ENCODE measurements around the gene CLDN14.

CLDN14 gene

DNA sequence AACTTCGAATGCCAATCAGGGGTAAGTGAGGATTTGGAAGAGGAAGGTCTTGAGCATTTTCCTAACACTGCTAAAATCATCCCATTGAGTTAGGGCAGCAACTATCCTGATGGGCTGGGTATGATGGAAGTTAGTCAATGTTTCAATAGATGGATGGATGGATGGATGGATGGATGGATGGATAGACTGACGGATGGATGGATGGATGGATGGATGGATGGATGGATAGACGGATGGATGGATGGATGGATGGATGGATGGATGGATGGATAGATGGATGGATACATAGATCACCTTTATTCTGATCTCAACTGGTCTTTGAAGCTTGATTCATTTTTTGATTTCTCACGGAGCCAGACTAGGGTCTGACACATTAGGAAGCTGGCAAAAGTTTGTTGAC is 2.3 kb upstream of the CLDN14 start:
- H3K27ac ChIP-seq = no peak overlapping the region
- ChIA-PET CTCF (no interaction called here), POLR2A (ENCODE audit: low non-redundant PET) (no interaction called here)
- TF ChIP-seq, protein P1, sequence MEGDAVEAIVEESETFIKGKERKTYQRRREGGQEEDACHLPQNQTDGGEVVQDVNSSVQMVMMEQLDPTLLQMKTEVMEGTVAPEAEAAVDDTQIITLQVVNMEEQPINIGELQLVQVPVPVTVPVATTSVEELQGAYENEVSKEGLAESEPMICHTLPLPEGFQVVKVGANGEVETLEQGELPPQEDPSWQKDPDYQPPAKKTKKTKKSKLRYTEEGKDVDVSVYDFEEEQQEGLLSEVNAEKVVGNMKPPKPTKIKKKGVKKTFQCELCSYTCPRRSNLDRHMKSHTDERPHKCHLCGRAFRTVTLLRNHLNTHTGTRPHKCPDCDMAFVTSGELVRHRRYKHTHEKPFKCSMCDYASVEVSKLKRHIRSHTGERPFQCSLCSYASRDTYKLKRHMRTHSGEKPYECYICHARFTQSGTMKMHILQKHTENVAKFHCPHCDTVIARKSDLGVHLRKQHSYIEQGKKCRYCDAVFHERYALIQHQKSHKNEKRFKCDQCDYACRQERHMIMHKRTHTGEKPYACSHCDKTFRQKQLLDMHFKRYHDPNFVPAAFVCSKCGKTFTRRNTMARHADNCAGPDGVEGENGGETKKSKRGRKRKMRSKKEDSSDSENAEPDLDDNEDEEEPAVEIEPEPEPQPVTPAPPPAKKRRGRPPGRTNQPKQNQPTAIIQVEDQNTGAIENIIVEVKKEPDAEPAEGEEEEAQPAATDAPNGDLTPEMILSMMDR (conservative IDR thresholded peaks at IDR 0.05; ENCODE audit: low read depth) = no peak
- no peak for DNase-seq (ENCODE audit: low spot score)

DNA sequence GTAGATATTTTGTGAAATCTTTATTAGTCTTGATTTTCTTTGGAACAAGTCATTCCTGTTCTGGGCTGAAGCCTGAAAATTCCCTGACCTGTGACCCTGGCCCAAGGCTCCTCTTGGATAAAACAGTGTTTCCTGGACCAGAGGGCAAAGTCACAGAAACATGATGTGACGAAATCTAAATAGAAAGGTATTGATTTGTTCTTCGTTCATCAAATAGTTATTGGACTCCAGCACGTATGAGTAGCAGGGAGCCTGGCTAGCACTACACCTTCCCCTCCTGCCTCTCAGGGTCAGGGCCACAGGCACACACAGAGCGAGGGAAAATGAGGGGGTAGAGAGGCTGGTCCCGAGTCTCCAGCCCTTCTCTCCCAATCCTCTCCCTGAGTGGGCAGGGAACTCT is 1.7 kb upstream of the CLDN14 start:
- H3K27ac ChIP-seq = no peak overlapping the region
- no peak for DNase-seq (ENCODE audit: low spot score)
- TF ChIP-seq, protein P1 (conservative IDR thresholded peaks at IDR 0.05; ENCODE audit: low read depth) = no peak
- ChIA-PET POLR2A (ENCODE audit: low non-redundant PET) (no interaction called here), CTCF (no interaction called here)

DNA sequence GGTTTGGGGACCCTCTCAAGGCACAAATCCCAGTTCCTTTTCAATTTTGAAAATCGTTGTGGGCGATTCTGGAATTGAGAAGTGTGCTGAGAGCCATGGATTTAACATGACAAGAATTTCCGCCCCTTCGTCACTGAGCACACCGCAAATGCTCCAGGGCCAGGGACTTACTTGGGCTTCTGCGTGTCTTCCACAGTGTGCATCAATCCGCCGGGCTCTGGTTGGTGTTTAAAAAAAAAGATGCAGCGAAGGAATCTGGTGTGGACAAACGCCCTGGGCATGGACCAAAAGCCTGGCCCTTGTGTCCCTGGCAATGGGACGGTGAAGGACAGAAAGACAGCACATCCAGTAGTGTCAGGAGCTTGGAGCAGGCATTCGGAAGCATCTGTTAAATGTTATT is 696 bp upstream of the CLDN14 start:
- TF ChIP-seq, protein P1 (conservative IDR thresholded peaks at IDR 0.05; ENCODE audit: low read depth) = no peak
- ChIA-PET CTCF (interaction anchor here (0.6 to 0.7 kb wide), 2 partner anchors 43 to 427 kb away, joined by 3 read pairs; no protein-coding TSS in a partner anchor), POLR2A (ENCODE audit: low non-redundant PET) (no interaction called here)
- H3K27ac ChIP-seq = no peak overlapping the region
- no peak for DNase-seq (ENCODE audit: low spot score)

DNA sequence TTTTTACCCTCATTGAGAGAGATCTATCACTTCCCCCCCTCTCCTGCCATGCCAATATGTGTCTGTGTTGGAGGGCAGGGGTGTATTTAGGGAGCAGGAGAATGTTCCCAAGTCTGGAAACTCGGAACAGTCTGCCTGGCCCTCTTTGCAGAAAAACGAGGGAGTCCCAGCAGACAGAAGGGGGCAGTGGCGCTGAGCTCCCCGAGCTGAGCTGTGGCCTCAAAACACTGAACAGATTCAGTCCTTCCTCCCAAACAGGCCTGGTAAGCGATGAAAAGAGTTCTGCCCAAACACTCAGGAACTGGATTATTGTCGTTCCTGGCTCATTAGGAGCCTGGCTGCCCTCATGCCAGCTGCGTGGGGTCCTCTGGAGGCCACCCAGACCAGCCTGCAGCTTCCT is 981 bp downstream of the CLDN14 start:
- peak overlapping the region; percentile 80 for H3K27ac ChIP-seq
- no peak for DNase-seq (ENCODE audit: low spot score)
- TF ChIP-seq, protein P1 (conservative IDR thresholded peaks at IDR 0.05; ENCODE audit: low read depth) = no peak
- ChIA-PET POLR2A (ENCODE audit: low non-redundant PET) (no interaction called here), CTCF (no interaction called here)

DNA sequence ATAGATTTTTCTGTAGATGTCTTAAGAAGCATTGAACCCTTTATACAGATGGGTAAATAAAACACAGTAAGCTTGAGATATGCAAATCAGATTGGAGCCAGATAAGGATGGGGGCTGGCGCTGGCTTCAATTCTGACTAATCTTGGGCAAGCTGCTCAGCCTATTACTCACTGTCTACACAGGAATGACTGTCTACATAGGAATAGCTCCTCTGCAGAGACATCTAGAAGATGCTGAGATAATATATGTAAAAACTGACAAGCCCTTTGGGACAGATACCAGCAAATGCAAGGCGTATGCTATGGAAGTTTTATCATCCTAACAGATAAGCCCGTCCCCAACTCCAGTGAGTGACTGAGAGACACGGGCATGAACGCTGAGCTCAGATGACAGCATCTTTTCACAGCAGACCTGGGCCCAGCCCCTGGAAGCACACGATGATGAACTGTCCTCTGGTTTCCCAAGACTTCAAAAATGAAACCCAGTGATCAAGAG is 1.7 kb downstream of the CLDN14 start:
- POLR2A ChIA-PET (ENCODE audit: low non-redundant PET) = no interaction called here
- peak; percentile 82 for DNase-seq (ENCODE audit: low spot score)
- peak overlapping the region; percentile 80 for H3K27ac ChIP-seq
- CTCF ChIA-PET = no interaction called here
- TF ChIP-seq, protein P1 (conservative IDR thresholded peaks at IDR 0.05; ENCODE audit: low read depth) = no peak

DNA sequence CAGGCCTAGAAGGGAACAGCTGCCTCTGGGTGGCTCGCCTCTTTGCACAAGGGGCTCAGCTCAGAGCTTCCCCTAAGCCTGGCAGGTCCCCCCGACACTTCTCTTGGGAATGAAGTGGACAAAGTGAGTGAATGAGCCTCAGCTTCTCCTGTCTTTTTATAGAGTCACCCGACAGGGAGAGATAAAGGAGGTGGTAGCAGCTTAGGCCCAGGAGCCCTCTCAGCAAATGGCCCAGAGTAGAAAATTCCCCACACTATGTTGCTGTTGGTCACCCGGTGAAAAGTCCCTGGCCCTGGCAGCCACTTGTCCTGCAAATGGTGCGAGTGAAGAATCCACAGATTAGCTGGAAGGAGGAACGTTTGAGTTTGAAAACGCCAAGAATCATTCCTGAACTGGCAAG is 2.4 kb downstream of the CLDN14 start:
- TF ChIP-seq, protein P1 (conservative IDR thresholded peaks at IDR 0.05; ENCODE audit: low read depth) = no peak
- DNase-seq (ENCODE audit: low spot score) = no peak
- ChIA-PET CTCF (no interaction called here), POLR2A (ENCODE audit: low non-redundant PET) (no interaction called here)
- H3K27ac ChIP-seq = peak overlapping the region; percentile 35; the same call in 1 of the 2 replicates
